ENCODE measurements around the gene RGS3.

Gene RGS3

GRCh38 chr9:113558632-113559502 lies 95.3 kb downstream of the RGS3 start:
- DNase-seq = no peak

- no peak for DNase-seq
These were observed 96.6 kb downstream of the RGS3 start for GRCh38 chr9:113559834-113560800.

GRCh38 chr9:113562653-113563381 lies 99.3 kb downstream of the RGS3 start:
- DNase-seq = no peak

GRCh38 chr9:113563826-113564497 lies 100.4 kb downstream of the RGS3 start:
- DNase-seq = no peak

GRCh38 chr9:113564498-113565237 lies 101.1 kb downstream of the RGS3 start:
- DNase-seq = no peak

- DNase-seq = no peak
These were observed 102.6 kb downstream of the RGS3 start for GRCh38 chr9:113566016-113566711.

DNA sequence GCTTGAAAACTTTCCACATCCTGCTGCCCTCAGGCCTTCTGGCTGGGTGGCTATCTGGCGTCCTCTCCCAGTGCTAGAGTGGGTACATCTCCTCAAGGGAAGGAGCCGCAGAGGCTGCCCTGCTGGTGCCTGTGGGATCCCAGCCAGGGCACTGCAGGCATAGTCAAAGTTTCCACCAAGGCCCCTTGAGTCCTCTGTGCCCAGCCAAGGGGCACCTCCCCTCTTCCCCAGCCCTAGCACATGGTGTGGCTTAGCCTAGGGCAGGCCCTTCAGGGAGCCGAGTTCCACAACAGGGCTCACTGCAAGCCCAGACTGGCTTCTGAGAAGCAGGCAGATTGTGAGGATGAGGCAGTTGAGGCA lies 103.2 kb downstream of the RGS3 start:
- no peak for DNase-seq

GRCh38 chr9:113567361-113568080 lies 104.0 kb downstream of the RGS3 start:
- no peak for DNase-seq

DNA sequence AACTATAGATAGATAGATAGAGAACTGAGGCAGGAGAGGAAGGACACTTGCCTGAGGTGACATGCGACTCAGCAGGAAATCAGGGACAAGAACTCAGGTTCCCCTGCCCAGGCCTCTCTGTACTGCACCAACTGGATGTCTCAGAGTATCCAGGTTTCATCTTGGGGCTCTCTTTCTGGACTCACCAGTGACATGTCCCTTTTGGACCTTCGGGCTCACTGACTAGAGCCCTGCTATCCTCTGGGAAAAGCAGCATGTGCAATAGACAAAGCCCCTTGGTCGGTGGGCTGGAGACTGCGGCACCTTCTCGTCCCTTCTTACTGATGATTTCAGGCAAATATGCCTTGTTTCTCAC lies 104.5 kb downstream of the RGS3 start:
- DNase-seq = no peak

DNA sequence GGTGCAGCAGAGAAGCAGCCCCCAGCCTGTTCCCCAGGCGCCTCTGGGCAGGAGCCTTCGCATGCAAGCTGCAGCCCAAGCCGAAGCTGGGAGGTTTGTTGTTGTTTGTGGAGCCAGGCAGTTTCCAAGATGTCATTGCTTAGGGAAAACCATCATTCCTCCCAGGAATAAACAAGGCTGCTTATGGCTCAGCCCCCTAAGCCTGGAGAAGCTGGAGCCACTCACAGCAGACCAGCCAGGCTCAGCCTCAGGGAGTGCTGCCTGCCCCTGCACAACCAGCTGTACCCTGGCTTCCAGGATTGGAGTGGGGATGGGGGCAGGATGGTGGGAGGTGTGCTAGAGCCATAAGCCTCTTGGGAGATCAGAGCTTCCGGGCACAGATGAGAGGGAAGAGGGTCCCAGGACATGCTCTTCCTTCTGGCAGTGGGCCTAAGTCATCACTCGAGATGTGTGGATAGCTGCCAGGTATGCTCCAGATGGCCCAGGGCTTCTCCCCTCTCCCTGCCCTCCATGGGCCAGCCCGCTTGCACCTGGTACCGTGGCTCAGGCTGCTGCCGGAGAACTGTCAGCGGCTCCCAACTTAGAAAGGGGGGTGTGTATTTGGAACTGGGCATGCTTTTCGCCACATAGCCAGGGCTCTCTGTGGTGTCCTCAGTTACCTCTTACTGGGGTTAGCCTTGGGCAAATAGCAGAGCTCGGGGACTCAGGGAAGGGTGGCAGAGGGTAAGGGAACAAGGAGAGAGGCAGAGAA lies 105.2 kb downstream of the RGS3 start:
- no peak for DNase-seq

DNA sequence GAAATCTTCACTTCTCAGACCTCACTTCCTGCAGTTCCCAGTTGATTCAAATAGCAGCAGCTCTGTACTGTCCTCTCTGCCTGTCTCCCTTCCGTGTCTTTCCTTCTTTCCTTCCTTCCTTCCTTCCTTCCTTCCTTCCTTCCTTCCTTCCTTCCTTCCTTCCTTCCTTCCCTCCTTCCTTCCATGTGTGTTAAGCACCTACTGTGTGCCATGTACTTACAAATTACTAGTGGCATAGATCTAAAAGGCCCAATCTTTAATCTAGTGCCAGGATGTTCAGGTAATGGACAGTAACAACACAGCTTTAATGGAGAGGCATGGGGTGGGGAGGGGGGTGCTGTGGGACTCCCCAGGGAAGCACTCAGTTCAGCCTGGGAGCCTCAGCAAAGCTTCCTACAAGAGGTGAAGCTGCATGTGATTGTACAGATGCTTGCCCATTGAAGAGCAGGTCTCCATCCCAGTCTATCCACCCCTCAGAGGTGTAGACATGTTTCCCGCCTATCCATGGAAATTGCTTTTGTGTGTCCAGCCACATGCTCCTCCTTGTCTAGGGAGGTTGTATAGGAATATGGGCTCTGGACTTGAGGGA lies 106.0 kb downstream of the RGS3 start:
- DNase-seq = no peak

DNA sequence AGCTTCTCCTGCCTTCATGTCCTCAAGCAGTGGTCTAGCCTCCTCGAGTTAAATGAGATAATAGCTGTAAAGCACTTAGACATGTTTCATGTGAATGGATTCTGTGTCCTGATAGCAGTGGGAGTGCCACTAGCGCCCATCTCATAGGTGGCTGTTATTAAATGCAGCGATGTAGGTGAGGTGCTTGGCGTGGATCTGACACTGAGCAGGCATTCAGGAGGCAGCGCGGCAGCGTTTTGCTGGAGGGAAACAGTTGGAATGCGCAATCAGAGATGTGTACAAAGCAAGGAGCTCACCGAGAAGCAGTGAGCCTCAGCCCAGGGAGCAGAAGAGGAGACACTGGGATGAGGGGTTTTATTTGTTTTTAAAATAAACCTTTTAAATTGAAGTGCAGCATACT lies 106.6 kb downstream of the RGS3 start:
- no peak for DNase-seq

GRCh38 chr9:113570749-113571711 lies 107.5 kb downstream of the RGS3 start:
- DNase-seq = no peak

- no peak for DNase-seq
These were observed 108.7 kb downstream of the RGS3 start for GRCh38 chr9:113572076-113572861.

GRCh38 chr9:113573046-113573958 lies 109.8 kb downstream of the RGS3 start:
- DNase-seq = no peak

DNA sequence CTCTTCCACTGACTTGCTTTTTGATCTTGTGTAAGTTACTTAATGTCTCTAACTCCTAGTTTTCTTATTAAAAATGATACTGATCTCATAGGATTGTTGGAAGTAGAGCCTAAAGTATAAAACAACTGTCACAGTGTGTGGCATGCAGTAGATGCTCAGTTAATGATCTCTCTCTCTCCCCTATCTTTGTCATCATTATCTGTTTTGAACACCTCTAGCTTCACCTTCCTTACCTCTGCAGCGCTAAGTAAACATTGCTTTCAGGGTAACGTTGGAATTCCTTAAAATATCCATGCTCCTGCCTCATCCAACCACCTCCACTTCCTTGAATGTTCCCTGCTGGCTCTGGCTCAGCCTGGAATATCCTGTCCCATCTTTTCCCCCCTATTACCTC lies 110.4 kb downstream of the RGS3 start:
- DNase-seq = no peak
